ENCODE measurements around the gene FABP3.

GRCh38 chr1:31366796-31367195, 6.1 kb downstream of the FABP3 start:
- TF ChIP-seq CTCF (IDR thresholded peaks at IDR 0.05; ENCODE audit: low read length) (no peak), EZH2 (IDR thresholded peaks at IDR 0.05; ENCODE audit: borderline replicate concordance, low read length) (no peak)
